Activated naive CD4-positive, alpha-beta T cell treated with anti-CD3 and anti-CD28 coated beads, Interleukin-2, amount 10 ng/mL, durations not matched to agents 7 days and 5 days (primary cell): ENCODE measurements around the gene RPL27.

Experiments
- CTCF ChIA-PET: fragments of 350-600 bp; sonication (Branson Sonifier 250); formaldehyde crosslinking; loops from one replicate; lab custom pipeline; 2021; ENCODE audit warnings: antibody characterized with exemption; lab: Charles Lee
- DNase-seq: peaks from one replicate; pipeline ENCODE4 v3.0.0-alpha.2; 2020
- H3K27ac Mint-ChIP-seq: one replicate; pipeline ENCODE4 v1.8.0; 2021; ENCODE audit warnings: mild to moderate bottlenecking, moderate library complexity, mixed read lengths
- H3K27me3 Mint-ChIP-seq: one replicate; pipeline ENCODE4 v1.8.0; 2021; ENCODE audit warnings: mild to moderate bottlenecking, mixed read lengths
- H3K36me3 Mint-ChIP-seq: one replicate; pipeline ENCODE4 v1.8.0; 2021; ENCODE audit warnings: mixed read lengths
- H3K4me1 Mint-ChIP-seq: one replicate; pipeline ENCODE4 v1.8.0; 2021; ENCODE audit warnings: mixed read lengths
- H3K4me3 Mint-ChIP-seq: one replicate; pipeline ENCODE4 v1.8.0; 2021; ENCODE audit warnings: mild to moderate bottlenecking, moderate library complexity, mixed read lengths
- H3K9me3 Mint-ChIP-seq: one replicate; pipeline ENCODE4 v1.8.0; 2021; ENCODE audit warnings: mixed read lengths

The RPL27 gene

DNA sequence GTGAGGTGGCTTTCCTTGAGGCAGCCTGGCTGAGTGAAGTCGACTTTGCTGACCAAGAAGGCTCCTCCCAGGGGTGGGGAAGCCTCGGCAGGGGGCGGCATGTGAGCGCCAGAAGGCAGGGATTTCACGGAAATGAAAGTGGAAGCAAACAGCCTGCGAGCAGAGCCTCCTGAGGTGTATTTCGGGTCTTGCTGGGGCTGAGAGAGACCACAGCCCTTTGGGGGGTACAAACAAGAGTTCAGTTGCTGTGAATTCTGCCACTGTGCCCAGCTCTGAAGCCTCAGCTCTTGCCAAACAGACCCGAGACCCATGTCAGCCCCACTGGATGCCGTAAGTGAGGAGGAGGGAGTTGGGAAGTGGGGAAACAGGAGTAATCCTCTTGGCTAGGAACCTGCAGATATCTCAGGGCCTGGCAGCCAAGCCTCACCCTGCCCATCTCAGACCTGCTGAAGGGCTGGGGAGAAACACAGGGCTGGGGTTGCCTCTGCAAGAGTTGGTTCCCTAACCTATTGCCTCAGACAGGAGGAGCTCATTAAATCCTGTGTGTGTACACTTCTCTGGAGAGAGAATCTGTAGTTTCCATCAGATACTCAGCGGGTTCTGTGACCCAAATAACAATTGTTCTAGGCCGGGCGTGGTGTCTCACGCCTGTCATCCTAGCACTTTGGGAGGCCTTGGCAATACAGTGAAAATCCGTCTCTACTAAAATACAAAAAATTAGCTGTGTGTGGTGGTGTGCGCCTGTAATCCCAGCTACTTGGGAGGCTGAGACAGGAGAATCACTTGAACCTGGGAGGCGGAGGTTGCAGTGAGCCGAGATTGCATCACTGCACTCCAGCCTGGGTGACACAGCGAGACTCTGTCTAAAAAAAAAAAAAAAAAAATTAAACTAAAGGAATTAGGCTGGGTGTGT, 8.7 kb downstream of the RPL27 start, which contains the start of gene IFI35:
Gene IFI35, plus strand, starts transcription at position 146 of the 913 bp plus-strand sequence. Its CDS starts 164 bp downstream, at position 310.
- H3K4me3 Mint-ChIP-seq = peak within 1 kb of the TSS; percentile 100
- peak within 1 kb of the TSS; percentile 99 for H3K27ac Mint-ChIP-seq
- no peaks in the 10 kb centered on the region for H3K9me3 Mint-ChIP-seq
- H3K27me3 Mint-ChIP-seq = no peaks in the 10 kb centered on the region
- peaks cover 29% of the 10 kb centered on the region for H3K36me3 Mint-ChIP-seq
- peaks cover 35% of the 10 kb centered on the region for H3K4me1 Mint-ChIP-seq
- DNase-seq = peak; percentile 93
- CTCF ChIA-PET = interaction anchor here (0.7 to 1.4 kb wide), 4 partner anchors 9 to 36 kb away, joined by 3 to 11 read pairs (median 3); partner anchors contain the start of gene RPL27

DNA sequence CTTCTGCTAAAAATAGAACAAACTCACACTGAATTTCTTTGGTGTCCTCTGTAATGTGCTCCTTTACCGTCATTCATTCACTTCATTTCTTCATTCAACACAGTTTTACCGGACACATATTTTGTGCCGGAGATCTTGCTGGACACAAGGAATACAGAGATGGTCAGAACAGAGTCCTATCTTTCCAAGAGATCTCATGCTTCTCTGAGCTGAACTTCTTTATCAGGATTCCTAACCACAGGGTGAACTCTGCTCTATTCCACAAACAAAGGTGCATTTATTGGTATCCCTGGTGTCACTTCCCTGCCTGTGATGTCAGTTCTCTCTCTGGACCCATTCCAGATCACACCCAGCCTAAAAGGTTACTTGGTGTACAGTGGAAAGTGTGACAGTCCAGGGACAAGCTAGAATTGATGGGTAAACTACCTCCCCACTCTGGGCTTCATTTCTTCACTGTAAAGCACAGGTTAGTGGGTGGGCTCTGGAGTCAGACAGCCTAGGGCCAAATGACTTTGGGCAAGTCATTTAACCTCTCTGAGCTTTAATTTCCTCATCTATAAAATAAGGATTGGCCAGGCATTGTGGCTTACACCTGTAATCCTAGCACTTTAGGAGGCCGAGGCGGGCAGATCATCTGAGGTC, 12.6 kb downstream of the RPL27 start:
- no peak for DNase-seq
- Mint-ChIP-seq H3K27ac (no peak overlapping the region), H3K9me3 (no peaks in the 10 kb centered on the region), H3K4me3 (no peak overlapping the region), H3K4me1 (peaks cover 38% of the 10 kb centered on the region), H3K36me3 (peaks cover 39% of the 10 kb centered on the region), H3K27me3 (no peaks in the 10 kb centered on the region)
- CTCF ChIA-PET = interaction anchor here (1.1 kb wide), 1 partner anchor 14 kb away, joined by 3 read pairs; no protein-coding TSS in a partner anchor

DNA sequence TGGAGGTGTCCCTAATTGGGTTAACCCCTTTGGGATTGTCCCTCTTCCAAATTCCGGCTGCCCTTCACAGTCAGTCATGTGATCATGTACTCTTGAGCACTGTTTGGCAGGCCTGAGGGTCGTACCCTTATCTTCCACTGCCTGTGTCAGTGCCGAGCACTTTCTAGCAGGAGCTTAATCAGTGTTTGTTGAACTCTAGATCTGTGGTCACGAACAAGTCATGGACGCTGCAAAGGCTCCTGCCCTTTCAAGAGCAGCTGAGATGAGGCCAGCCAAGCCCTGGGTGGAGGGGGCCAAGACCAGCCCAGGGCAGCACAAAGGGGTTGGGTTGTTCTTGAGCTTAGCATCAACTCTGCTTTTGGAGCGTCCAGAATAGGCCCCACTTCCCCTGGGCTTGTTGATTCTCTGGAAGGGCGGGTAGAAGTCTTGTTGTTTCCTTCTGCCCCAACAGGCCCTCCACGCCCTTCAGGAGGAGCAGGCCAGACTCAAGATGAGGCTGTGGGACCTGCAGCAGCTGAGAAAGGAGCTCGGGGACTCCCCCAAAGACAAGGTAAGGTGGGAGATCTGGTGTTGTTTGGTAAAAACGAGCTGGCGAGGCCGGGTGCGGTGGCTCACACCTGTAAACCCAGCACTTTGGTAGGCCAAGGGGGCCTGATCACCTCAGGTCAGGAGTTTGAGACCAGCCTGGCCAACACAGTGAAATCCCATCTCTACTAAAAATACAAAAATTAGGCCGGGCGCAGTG, 13.7 kb downstream of the RPL27 start:
- Mint-ChIP-seq H3K27ac (no peak overlapping the region), H3K4me1 (peaks cover 29% of the 10 kb centered on the region), H3K27me3 (no peaks in the 10 kb centered on the region), H3K36me3 (peaks cover 33% of the 10 kb centered on the region), H3K9me3 (no peaks in the 10 kb centered on the region), H3K4me3 (no peak overlapping the region)
- CTCF ChIA-PET = no interaction called here
- DNase-seq = no peak

DNA sequence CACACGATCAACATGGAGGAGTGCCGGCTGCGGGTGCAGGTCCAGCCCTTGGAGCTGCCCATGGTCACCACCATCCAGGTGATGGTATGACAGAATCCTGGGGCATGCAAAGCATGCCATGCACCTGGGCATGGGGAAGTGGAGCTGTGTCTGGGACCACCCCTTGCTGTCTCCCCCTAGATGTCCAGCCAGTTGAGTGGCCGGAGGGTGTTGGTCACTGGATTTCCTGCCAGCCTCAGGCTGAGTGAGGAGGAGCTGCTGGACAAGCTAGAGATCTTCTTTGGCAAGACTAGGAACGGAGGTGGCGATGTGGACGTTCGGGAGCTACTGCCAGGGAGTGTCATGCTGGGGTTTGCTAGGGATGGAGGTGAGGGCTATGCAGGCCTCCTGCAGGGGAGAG, 15.1 kb downstream of the RPL27 start:
- Mint-ChIP-seq H3K27ac (no peak overlapping the region), H3K27me3 (no peaks in the 10 kb centered on the region), H3K36me3 (peaks cover 32% of the 10 kb centered on the region), H3K4me1 (peaks cover 20% of the 10 kb centered on the region), H3K9me3 (no peaks in the 10 kb centered on the region), H3K4me3 (no peak overlapping the region)
- CTCF ChIA-PET = no interaction called here
- DNase-seq = no peak

DNA sequence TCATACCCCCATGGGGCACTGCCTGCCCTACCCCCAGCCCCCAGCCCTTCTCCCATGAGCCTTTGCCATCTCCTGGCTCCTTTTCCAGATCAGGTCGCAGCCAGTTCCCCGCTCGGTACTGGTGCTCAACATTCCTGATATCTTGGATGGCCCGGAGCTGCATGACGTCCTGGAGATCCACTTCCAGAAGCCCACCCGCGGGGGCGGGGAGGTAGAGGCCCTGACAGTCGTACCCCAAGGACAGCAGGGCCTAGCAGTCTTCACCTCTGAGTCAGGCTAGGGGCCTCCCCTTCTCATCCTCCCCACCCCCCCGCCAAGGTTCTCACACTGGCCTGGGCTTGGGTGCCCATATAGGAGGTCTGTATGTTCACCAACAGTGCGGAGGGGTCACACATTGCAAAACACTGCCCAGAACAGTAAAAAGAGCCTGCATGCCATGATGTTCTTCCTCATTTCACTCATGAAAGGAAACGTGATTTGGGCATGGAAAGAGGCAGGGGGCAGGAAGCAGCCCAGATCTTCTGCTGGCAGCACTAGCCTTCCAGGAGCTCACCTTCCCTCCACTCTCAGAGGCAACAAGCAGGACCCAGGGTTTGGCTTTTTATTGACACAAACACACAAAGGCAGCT, 15.9 kb downstream of the RPL27 start:
- no peaks in the 10 kb centered on the region for H3K27me3 Mint-ChIP-seq
- no peak overlapping the region for H3K4me3 Mint-ChIP-seq
- H3K9me3 Mint-ChIP-seq = no peaks in the 10 kb centered on the region
- H3K4me1 Mint-ChIP-seq = peaks cover 21% of the 10 kb centered on the region
- H3K36me3 Mint-ChIP-seq = peaks cover 30% of the 10 kb centered on the region
- no peak for DNase-seq
- no peak overlapping the region for H3K27ac Mint-ChIP-seq
- CTCF ChIA-PET = interaction anchor here (1.5 kb wide), 1 partner anchor 16 kb away, joined by 3 read pairs; the partner anchor contains the start of gene RPL27

DNA sequence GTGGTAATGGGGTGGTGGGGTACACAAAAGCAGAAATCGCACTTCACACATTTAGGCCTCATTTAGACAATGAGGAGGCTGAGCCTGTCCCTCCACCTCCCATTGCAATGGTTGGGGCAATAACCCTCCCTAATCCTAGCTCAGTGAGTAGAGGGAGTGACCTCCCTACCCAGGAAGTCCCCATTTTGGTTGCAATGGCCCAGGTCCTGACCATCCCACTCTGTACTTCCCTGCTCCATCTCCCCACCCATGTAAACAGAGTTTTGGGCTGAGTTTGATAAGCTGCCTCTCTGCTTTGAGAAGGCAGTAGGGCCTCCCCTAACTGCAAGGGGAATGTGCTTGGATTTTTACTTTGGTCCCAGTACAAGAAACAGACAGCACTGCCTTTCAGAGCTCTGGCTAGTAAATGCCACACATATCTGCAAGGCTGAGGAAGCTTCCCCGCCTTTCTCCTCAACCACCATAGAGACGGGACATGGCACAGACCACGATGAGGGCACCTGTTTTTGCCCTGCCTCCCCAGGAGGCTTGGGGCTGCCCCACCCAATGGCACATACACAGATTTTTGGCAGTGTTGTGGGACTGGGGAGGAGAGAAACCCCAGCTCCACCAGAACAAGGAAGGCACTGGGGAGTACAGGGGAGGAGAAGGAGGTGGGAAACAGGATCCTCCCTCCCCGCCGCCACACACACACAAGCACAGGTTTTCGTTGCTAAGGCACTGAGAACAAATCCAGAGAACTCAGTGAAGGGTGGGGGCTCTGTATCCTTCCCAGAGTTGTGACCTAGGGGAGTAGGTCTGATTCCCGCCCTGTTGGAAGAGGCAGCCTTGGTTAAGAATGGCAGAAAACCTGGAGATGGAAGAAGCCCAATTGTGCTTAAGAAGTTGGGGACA, 16.7 kb downstream of the RPL27 start:
- Mint-ChIP-seq H3K27ac (no peak overlapping the region), H3K36me3 (peaks cover 30% of the 10 kb centered on the region), H3K9me3 (no peaks in the 10 kb centered on the region), H3K4me3 (no peak overlapping the region), H3K4me1 (peaks cover 27% of the 10 kb centered on the region), H3K27me3 (peaks cover 6% of the 10 kb centered on the region)
- DNase-seq = no peak
- CTCF ChIA-PET = interaction anchor here (1.5 kb wide), 1 partner anchor 17 kb away, joined by 3 read pairs; the partner anchor contains the start of gene RPL27

DNA sequence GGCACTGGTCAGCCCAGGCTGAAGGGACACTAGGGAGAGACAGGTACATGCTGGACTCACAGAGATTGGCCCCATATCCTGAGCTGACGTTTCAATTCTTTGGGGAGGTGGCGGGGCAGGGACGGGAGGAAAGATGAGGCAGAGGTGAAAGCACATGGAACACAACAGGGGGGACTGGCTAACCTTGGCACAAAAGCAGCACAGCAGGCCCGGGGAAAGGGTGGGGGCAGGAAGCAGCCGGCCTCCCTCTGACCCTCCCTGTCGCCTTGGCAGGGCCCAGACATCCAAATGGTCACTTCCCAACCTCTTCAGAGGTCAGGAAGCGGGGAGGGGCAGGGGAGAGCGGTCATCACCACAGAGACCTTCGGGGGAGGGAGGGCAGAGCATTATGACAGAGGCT, 17.4 kb downstream of the RPL27 start:
- CTCF ChIA-PET = interaction anchor here (1.5 kb wide), 1 partner anchor 18 kb away, joined by 3 read pairs; the partner anchor contains the start of gene RPL27
- H3K27ac Mint-ChIP-seq = no peak overlapping the region

DNA sequence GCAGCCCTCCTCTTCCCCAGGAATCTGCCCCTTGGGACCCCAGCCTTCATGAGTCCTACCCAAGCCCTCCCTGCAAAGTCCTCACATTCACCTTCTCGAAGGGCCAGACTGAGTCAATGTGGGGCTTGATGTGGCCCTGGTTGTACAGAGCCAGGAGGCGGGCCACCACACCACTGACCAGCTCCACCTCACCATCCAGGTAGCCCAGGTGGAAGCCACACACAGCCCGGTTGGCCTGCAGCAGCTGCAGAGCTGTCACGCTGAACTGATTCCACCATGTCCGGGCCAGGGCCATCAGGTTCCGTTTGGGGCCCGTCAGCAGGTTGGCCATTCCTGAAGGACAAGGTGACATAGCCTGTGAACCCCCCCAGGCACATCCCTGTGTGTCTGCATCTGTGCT, 18.0 kb downstream of the RPL27 start:
- Mint-ChIP-seq H3K27ac (peak overlapping the region; percentile 1), H3K9me3 (no peaks in the 10 kb centered on the region), H3K27me3 (peaks cover 11% of the 10 kb centered on the region), H3K36me3 (peaks cover 23% of the 10 kb centered on the region), H3K4me3 (no peak overlapping the region), H3K4me1 (peaks cover 28% of the 10 kb centered on the region)
- CTCF ChIA-PET = no interaction called here
- no peak for DNase-seq

More for the DNA sequence above, 17.4 kb downstream of the RPL27 start:
- Mint-ChIP-seq H3K4me1 (peaks cover 27% of the 10 kb centered on the region), H3K4me3 (no peak overlapping the region), H3K9me3 (no peaks in the 10 kb centered on the region), H3K36me3 (peaks cover 25% of the 10 kb centered on the region), H3K27me3 (peaks cover 7% of the 10 kb centered on the region)
- DNase-seq = no peak

DNA sequence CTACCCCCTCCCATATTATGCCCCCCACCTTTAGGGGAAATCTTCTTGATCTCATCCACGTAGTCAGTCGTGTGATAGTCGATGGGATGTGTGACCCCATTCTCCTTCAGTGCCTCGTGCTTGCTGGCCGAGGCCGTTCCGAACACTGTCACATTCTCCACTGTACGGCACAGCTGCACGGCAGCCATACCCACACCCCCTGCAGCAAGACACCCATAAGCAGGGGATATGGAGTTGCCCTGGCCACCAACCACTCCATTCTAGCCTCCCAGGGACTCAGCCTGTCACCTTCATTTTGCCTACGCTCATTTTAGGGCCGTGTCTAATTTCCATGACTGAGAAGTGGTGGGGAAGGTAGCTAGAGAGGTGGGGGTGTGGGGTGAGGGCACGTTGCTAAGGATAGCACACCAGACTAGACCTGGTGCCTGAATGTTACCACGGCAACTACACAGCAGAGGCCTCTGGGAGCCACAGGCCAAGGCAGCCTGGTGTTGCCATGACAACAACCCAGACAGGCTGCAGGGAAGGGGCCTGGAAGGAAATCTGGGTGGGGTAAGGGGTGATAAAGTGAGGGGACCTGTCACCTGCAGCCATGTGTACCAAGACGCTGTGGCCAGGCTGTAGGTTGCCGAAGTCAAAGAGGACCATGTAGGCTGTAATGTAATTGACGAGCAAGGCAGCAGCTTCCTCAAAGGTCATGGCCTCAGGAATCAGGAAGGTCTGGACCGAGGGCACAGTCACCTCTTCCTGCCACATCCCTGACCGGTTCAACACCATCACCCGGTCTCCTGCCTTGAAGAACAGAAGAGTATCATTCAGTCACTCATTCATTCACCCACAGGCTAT, 20.0 kb downstream of the RPL27 start:
- H3K4me3 Mint-ChIP-seq = no peak overlapping the region
- H3K27me3 Mint-ChIP-seq = peaks cover 30% of the 10 kb centered on the region
- H3K4me1 Mint-ChIP-seq = peaks cover 29% of the 10 kb centered on the region
- peaks cover 14% of the 10 kb centered on the region for H3K36me3 Mint-ChIP-seq
- H3K9me3 Mint-ChIP-seq = no peaks in the 10 kb centered on the region
- peak; percentile 51 for DNase-seq
- no peak overlapping the region for H3K27ac Mint-ChIP-seq
- CTCF ChIA-PET = interaction anchor here (0.7 to 1.0 kb wide), 2 partner anchors 20 to 292 kb away, joined by 3 read pairs; partner anchors contain the start of gene RPL27

DNA sequence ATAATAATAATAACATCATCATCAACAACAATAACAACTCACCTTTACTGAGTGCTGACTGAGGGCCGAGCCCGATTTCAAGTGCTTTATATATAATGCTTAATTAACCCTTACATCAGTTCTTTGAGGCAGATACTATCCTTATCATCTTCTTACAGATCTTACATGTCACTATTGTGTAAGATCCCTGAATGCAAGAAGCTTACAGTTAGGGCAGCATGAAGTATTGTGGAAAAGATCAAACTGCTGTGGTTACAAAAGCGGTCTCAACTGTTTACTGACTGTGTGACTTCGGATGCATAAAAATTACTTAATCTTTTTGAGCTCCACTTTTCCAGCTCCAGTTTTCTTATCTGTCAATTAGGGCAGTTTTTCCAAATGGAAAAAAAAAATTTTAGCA, 20.7 kb downstream of the RPL27 start:
- Mint-ChIP-seq H3K4me3 (no peak overlapping the region), H3K4me1 (peaks cover 29% of the 10 kb centered on the region), H3K27me3 (peaks cover 30% of the 10 kb centered on the region), H3K9me3 (no peaks in the 10 kb centered on the region), H3K27ac (no peak overlapping the region), H3K36me3 (peaks cover 8% of the 10 kb centered on the region)
- CTCF ChIA-PET = interaction anchor here (0.7 to 1.0 kb wide), 2 partner anchors 21 to 291 kb away, joined by 3 read pairs; partner anchors contain the start of gene RPL27
- no peak for DNase-seq

DNA sequence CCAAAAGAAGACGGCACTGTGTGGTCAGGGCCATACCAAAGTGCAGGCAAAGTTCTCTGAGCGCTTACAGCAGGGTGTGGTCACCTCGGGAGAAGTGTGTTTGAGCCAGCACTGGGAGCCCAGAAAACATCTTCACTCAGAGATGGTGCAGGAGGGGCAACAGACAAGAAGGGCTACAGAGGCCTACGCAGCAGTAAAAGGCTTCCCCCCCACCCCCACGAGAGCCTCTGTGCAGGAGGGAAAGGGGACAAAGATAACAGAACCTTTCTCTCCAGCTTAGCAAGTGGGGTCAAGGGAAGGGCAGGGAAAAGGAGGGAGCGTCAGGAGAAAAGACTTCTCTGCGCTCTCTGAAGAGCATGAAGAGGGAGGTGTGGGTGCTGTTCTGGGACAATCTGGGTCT, 21.2 kb downstream of the RPL27 start:
- H3K4me1 Mint-ChIP-seq = peaks cover 34% of the 10 kb centered on the region
- CTCF ChIA-PET = interaction anchor here (0.7 to 1.0 kb wide), 2 partner anchors 21 to 290 kb away, joined by 3 read pairs; partner anchors contain the start of gene RPL27
- H3K27ac Mint-ChIP-seq = no peak overlapping the region
- peaks cover 33% of the 10 kb centered on the region for H3K27me3 Mint-ChIP-seq
- DNase-seq = no peak
- H3K9me3 Mint-ChIP-seq = no peaks in the 10 kb centered on the region
- peak overlapping the region; percentile 34 for H3K4me3 Mint-ChIP-seq
- H3K36me3 Mint-ChIP-seq = peaks cover 7% of the 10 kb centered on the region
